H1 (cell line): Measurements from ENCODE around the gene TSPAN9. TPM values are rescaled to one million over a fixed set of nuclear protein-coding genes. Genes with fewer than 3 reads are reported as not detected.

Experiments used
- NRF1 ChIP-seq: IDR thresholded peaks from 2 replicates; pipeline ENCODE4 v1.6.1; 2011; ENCODE audit warnings: mild to moderate bottlenecking, low read depth, low read length, improper control_type of control experiment
- POU5F1 ChIP-seq: IDR thresholded peaks from 2 replicates; pipeline ENCODE4 v1.6.1; 2011; ENCODE audit warnings: low read depth, mild to moderate bottlenecking, low read length, moderate library complexity
- SRF ChIP-seq: IDR thresholded peaks from 2 replicates; pipeline ENCODE4 v1.6.1; 2011; ENCODE audit warnings: mild to moderate bottlenecking, low read depth, low read length, moderate library complexity
- SUZ12 ChIP-seq: fragments of 200-600 bp; sonication (generic); IDR thresholded peaks from 2 replicates; pipeline ENCODE4 v1.6.1; 2012; ENCODE audit warnings: mild to moderate bottlenecking, inconsistent platforms, low read length, moderate library complexity, mixed read lengths
- TEAD4 ChIP-seq: IDR thresholded peaks from 2 replicates; pipeline ENCODE4 v1.6.1; 2012; ENCODE audit warnings: low read depth, low read length, inconsistent platforms, mixed read lengths
- polyA plus RNA-seq, 7 experiments: library from polyadenylated mRNA; depleted of rRNA in 3 of 7; stranded (reverse) in 5 of 7; unstranded in 2 of 7; fragments of >200 nt in 5 of 7; fragments of 200-250 nt in 2 of 7; gene quantifications; 1 replicate in 5 of 7; 2 replicates in 1 of 7; 4 replicates in 1 of 7; pipeline versions ENCODE4 v1.2.1 to v1.2.3, GENCODE V29; 2011 to 2013; ENCODE audit warnings: missing spikeins in 2 of 7, mixed read lengths in 2 of 7
- total RNA-seq: library from RNA; stranded (reverse); fragmentation: NEBNext Ultra II Directional; extraction: Animal tissue kit (Norgen Biotek cat#: 25700); gene quantifications from 2 replicates; pipeline ENCODE4 v1.2.1, GENCODE V29; 2021
- TF ChIP-seq, protein P1 (sequence below): fragments of 300-600 bp; sonication (generic); IDR thresholded peaks from 2 replicates; pipeline ENCODE4 v1.7.1; 2012; ENCODE audit warnings: low read length, moderate library complexity, mild to moderate bottlenecking, inconsistent platforms; ENCODE audit not compliant: insufficient replicate concordance
- TF ChIP-seq, protein P2 (sequence below): IDR thresholded peaks from 2 replicates; pipeline ENCODE4 v1.6.1; 2011; ENCODE audit warnings: low read depth, mild to moderate bottlenecking, low read length; ENCODE audit not compliant: insufficient read depth

The TSPAN9 gene
- total and polyA plus RNA-seq, 2 of the 8 experiments (the other 6 are each of a cell fraction or from before 2014, with no cell fraction given) = 11.5 to 29.1 TPM

DNA sequence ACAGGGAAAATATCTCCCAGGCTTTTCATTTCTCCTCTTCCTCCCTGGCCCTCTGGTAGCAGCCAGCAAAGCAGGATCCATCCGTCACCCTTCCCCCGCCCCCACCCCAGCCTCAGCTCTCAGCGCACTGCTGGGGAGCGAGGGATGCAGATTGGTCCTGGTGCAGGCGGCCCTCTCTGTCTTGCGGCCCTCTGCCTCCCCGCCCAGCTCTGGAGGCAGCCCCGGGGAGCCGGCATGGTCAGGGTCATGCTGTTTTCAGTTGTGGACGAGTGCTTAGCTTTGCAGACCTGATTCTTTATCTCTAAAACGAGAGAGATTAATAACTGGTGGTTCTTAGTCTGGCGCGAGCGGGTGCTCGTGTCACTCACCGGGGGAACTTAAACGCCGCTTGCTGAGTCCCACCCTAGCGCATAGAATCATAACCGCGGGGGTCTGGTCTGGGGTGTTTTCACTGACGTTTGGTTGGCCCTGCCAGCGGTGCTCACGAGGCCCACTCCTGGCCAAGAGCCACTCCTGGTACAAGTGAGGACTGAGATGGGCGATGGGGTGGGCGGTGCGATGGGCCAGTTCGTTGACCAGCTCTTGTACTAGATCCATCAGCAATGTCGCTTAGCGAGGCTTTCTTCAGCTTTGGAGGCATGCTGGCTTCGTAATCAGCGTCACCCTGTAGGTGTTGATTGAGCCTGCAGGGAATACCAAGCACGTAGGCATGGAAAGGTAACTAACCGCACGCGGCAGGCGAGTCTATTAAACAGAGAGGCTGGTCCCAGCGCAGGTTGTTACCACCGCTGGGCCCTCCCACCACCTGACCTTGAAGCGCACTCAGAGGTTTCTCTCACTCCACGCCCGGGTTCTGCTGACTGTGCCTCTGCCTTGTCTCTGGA is 95.2 kb downstream of the TSPAN9 start (continued):
- TF ChIP-seq, protein P1, sequence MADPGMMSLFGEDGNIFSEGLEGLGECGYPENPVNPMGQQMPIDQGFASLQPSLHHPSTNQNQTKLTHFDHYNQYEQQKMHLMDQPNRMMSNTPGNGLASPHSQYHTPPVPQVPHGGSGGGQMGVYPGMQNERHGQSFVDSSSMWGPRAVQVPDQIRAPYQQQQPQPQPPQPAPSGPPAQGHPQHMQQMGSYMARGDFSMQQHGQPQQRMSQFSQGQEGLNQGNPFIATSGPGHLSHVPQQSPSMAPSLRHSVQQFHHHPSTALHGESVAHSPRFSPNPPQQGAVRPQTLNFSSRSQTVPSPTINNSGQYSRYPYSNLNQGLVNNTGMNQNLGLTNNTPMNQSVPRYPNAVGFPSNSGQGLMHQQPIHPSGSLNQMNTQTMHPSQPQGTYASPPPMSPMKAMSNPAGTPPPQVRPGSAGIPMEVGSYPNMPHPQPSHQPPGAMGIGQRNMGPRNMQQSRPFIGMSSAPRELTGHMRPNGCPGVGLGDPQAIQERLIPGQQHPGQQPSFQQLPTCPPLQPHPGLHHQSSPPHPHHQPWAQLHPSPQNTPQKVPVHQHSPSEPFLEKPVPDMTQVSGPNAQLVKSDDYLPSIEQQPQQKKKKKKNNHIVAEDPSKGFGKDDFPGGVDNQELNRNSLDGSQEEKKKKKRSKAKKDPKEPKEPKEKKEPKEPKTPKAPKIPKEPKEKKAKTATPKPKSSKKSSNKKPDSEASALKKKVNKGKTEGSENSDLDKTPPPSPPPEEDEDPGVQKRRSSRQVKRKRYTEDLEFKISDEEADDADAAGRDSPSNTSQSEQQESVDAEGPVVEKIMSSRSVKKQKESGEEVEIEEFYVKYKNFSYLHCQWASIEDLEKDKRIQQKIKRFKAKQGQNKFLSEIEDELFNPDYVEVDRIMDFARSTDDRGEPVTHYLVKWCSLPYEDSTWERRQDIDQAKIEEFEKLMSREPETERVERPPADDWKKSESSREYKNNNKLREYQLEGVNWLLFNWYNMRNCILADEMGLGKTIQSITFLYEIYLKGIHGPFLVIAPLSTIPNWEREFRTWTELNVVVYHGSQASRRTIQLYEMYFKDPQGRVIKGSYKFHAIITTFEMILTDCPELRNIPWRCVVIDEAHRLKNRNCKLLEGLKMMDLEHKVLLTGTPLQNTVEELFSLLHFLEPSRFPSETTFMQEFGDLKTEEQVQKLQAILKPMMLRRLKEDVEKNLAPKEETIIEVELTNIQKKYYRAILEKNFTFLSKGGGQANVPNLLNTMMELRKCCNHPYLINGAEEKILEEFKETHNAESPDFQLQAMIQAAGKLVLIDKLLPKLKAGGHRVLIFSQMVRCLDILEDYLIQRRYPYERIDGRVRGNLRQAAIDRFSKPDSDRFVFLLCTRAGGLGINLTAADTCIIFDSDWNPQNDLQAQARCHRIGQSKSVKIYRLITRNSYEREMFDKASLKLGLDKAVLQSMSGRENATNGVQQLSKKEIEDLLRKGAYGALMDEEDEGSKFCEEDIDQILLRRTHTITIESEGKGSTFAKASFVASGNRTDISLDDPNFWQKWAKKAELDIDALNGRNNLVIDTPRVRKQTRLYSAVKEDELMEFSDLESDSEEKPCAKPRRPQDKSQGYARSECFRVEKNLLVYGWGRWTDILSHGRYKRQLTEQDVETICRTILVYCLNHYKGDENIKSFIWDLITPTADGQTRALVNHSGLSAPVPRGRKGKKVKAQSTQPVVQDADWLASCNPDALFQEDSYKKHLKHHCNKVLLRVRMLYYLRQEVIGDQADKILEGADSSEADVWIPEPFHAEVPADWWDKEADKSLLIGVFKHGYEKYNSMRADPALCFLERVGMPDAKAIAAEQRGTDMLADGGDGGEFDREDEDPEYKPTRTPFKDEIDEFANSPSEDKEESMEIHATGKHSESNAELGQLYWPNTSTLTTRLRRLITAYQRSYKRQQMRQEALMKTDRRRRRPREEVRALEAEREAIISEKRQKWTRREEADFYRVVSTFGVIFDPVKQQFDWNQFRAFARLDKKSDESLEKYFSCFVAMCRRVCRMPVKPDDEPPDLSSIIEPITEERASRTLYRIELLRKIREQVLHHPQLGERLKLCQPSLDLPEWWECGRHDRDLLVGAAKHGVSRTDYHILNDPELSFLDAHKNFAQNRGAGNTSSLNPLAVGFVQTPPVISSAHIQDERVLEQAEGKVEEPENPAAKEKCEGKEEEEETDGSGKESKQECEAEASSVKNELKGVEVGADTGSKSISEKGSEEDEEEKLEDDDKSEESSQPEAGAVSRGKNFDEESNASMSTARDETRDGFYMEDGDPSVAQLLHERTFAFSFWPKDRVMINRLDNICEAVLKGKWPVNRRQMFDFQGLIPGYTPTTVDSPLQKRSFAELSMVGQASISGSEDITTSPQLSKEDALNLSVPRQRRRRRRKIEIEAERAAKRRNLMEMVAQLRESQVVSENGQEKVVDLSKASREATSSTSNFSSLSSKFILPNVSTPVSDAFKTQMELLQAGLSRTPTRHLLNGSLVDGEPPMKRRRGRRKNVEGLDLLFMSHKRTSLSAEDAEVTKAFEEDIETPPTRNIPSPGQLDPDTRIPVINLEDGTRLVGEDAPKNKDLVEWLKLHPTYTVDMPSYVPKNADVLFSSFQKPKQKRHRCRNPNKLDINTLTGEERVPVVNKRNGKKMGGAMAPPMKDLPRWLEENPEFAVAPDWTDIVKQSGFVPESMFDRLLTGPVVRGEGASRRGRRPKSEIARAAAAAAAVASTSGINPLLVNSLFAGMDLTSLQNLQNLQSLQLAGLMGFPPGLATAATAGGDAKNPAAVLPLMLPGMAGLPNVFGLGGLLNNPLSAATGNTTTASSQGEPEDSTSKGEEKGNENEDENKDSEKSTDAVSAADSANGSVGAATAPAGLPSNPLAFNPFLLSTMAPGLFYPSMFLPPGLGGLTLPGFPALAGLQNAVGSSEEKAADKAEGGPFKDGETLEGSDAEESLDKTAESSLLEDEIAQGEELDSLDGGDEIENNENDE = no peak
- no peak for TF ChIP-seq TEAD4
- no peak for TF ChIP-seq NRF1
- TF ChIP-seq SUZ12 = no peak
- TF ChIP-seq, protein P2, sequence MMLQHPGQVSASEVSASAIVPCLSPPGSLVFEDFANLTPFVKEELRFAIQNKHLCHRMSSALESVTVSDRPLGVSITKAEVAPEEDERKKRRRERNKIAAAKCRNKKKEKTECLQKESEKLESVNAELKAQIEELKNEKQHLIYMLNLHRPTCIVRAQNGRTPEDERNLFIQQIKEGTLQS = no peak
- TF ChIP-seq SRF = no peak
- no peak for TF ChIP-seq POU5F1
